Astrocyte (in vitro differentiated cells and primary cell): ENCODE data around the gene ARID2.

Source experiments
- CTCF ChIP-seq: IDR thresholded peaks from 2 replicates; pipeline ENCODE4 v1.5.1; 2011; ENCODE audit warnings: low read depth, mild to moderate bottlenecking, inconsistent platforms, low read length, moderate library complexity; ENCODE audit not compliant: insufficient read depth
- EZH2 ChIP-seq: IDR thresholded peaks from 2 replicates; pipeline ENCODE4 v1.6.1; 2012; ENCODE audit warnings: mild to moderate bottlenecking, low read length, inconsistent platforms; ENCODE audit not compliant: insufficient read depth

GRCh38 chr12:45912774-45913173 is 183.3 kb downstream of the ARID2 start:
- no peak for TF ChIP-seq CTCF
- TF ChIP-seq EZH2 = no peak
